HepG2 (cell line): ENCODE measurements around the gene MTSS2. TPM values are rescaled to one million over a fixed set of nuclear protein-coding genes. Genes with fewer than 3 reads are reported as not detected.
A peak's percentile ranks its signal among the peaks of the same experiment; 100 is the strongest.

ENCODE experiments used
- ATAC-seq: fragments of 200-7000 bp; cut with Tn5 transposase; 3 replicates; pipeline ENCODE4 v1.9.1; 2020; ENCODE audit warnings: mild to moderate bottlenecking, moderate library complexity
- Bru-seq: library from RNA; stranded (reverse); fragments of 400-500 nt; gene quantifications from one replicate; lab custom pipeline; 2021; lab: Mats Ljungman, UMichigan
- BruChase-seq, 2 experiments: library from RNA; stranded (reverse); fragments of 400-500 nt; gene quantifications; one replicate each; lab custom pipeline; 2021; lab: Mats Ljungman, UMichigan
- BruUV-seq: library from RNA; stranded (reverse); fragments of 400-500 nt; replicated peaks from 2 replicates; lab custom pipeline; 2021; lab: Mats Ljungman, UMichigan
- CTCF ChIA-PET: fragments of 300-600 bp; formaldehyde crosslinking; extraction: SDS; loops from one replicate; lab custom pipeline; 2021; ENCODE audit warnings: low total read pairs, inconsistent platforms, low intra/inter-chr PET ratio; lab: Yijun Ruan, JAX
- POLR2A ChIA-PET: fragments of 350-600 bp; sonication (Branson Sonifier 250); formaldehyde crosslinking; loops from one replicate; lab custom pipeline; 2020; ENCODE audit warnings: antibody characterized with exemption, inconsistent platforms; lab: Yijun Ruan, JAX
- DNase-seq: peaks from one replicate; pipeline ENCODE4 v3.0.0-alpha.2; 2015; ENCODE audit warnings: low spot score
- FAIRE-seq: peaks from 3 replicates; lab custom pipeline; 2011; peaks lifted over from hg19 to GRCh38; lab: Jason Lieb, UNC
- H2AFZ ChIP-seq: one replicate; pipeline ENCODE4 v1.6.1; 2011; ENCODE audit warnings: low read length, inconsistent platforms
- H3K27ac ChIP-seq: fragments of 300-600 bp; 3 replicates; pipeline ENCODE4 v1.8.0; 2011; ENCODE audit warnings: mixed run types, mild to moderate bottlenecking, mixed read lengths, low read length, inconsistent platforms; ENCODE audit not compliant: insufficient read depth; ENCODE audit errors: extremely low read length
- H3K27me3 ChIP-seq, 2 experiments: fragments of 200-600 bp in 1 of 2; 2 replicates in 1 of 2; 3 replicates in 1 of 2; pipeline versions ENCODE4 v1.6.0 to v1.8.0; 2011; ENCODE audit warnings: low read length in 2 of 2, mild to moderate bottlenecking in 2 of 2, moderate library complexity in 2 of 2, inconsistent platforms in 1 of 2; ENCODE audit not compliant: insufficient read depth in 2 of 2, control insufficient read depth in 1 of 2
- H3K36me3 ChIP-seq, 2 experiments: fragments of 200-600 bp in 1 of 2; replicated peaks in 1 of 2; 2 replicates in 1 of 2; 3 replicates in 1 of 2; pipeline versions ENCODE4 v1.5.1 to v1.8.0; 2011; ENCODE audit warnings: low read length in 2 of 2, inconsistent platforms in 1 of 2; ENCODE audit not compliant: insufficient read depth in 2 of 2, control insufficient read depth in 1 of 2
- H3K4me1 ChIP-seq: 2 replicates; pipeline ENCODE4 v1.5.1; 2012; ENCODE audit warnings: low read length, inconsistent platforms; ENCODE audit not compliant: insufficient read depth
- H3K4me2 ChIP-seq: 2 replicates; pipeline ENCODE4 v1.6.0; 2011; ENCODE audit warnings: low read depth, low read length, inconsistent platforms
- H3K4me3 ChIP-seq, 3 experiments: fragments of 200-600 bp in 1 of 3; sonication (generic), shearing (Covaris generic) in 1 of 3; replicated peaks in 1 of 3; 2 replicates each; pipeline ENCODE4 v1.5.1; 2011 to 2016; ENCODE audit warnings: low read length in 3 of 3, inconsistent platforms in 2 of 3, low read depth in 2 of 3, mild to moderate bottlenecking in 2 of 3, control low read depth in 1 of 3, mixed read lengths in 1 of 3; ENCODE audit not compliant: insufficient read depth in 1 of 3
- H3K79me2 ChIP-seq: one replicate; pipeline ENCODE4 v1.6.1; 2011; ENCODE audit warnings: low read length, inconsistent platforms; ENCODE audit not compliant: insufficient read depth
- H3K9ac ChIP-seq: 2 replicates; pipeline ENCODE4 v1.6.0; 2011; ENCODE audit warnings: mild to moderate bottlenecking, low read depth, low read length, inconsistent platforms; ENCODE audit not compliant: insufficient read depth
- H3K9me3 ChIP-seq: 2 replicates; pipeline ENCODE4 v1.5.1; 2012; ENCODE audit warnings: mild to moderate bottlenecking, low read length
- H4K20me1 ChIP-seq: 2 replicates; pipeline ENCODE4 v1.6.0; 2011; ENCODE audit warnings: inconsistent platforms, mild to moderate bottlenecking, low read length, moderate library complexity; ENCODE audit not compliant: insufficient read depth
- CEBPG ChIP-seq: IDR thresholded peaks from 2 replicates; pipeline ENCODE4 v1.6.1; 2016
- EP300 ChIP-seq, 3 experiments: sonication (generic) in 1 of 3; formaldehyde crosslinking in 1 of 3; IDR thresholded peaks; 2 replicates each; pipeline versions ENCODE4 v1.5.1 to v1.6.1; 2011 to 2020; ENCODE audit warnings: low read depth in 2 of 3, low read length in 2 of 3, borderline replicate concordance in 1 of 3, improper control_type of control experiment in 1 of 3, mild to moderate bottlenecking in 1 of 3, missing genetic modification reagents in 1 of 3, moderate library complexity in 1 of 3
- GABPB1 ChIP-seq: IDR thresholded peaks from 2 replicates; pipeline ENCODE4 v1.6.1; 2016; ENCODE audit warnings: mild to moderate bottlenecking, missing genetic modification reagents, moderate library complexity, missing compliant biosample characterization
- HNRNPK ChIP-seq: fragments of 200-400 bp; formaldehyde crosslinking; IDR thresholded peaks from 2 replicates; pipeline ENCODE4 v1.6.1; 2018; ENCODE audit warnings: low read length, low read depth, moderate library complexity, mild to moderate bottlenecking; ENCODE audit not compliant: poor library complexity, severe bottlenecking
- KDM4B ChIP-seq: sonication (generic); formaldehyde crosslinking; IDR thresholded peaks from 2 replicates; pipeline ENCODE4 v1.4.0; 2020; ENCODE audit warnings: missing genetic modification reagents
- KMT2B ChIP-seq: IDR thresholded peaks from 2 replicates; pipeline ENCODE4 v1.6.1; 2016; ENCODE audit warnings: missing genetic modification reagents, missing compliant biosample characterization
- REPIN1 ChIP-seq: sonication (generic); formaldehyde crosslinking; IDR thresholded peaks from 2 replicates; pipeline ENCODE4 v1.8.0; 2022; ENCODE audit warnings: missing genetic modification reagents, low read depth, mild to moderate bottlenecking, borderline replicate concordance
- SATB2 ChIP-seq: sonication (generic); formaldehyde crosslinking; IDR thresholded peaks from 2 replicates; pipeline ENCODE4 v1.5.0; 2020; ENCODE audit warnings: missing genetic modification reagents
- SP2 ChIP-seq: sonication (generic); formaldehyde crosslinking; IDR thresholded peaks from 2 replicates; pipeline ENCODE4 v1.5.1; 2020; ENCODE audit warnings: mild to moderate bottlenecking, missing genetic modification reagents
- SRSF9 ChIP-seq: fragments of 200-400 bp; formaldehyde crosslinking; IDR thresholded peaks from 2 replicates; pipeline ENCODE4 v1.6.1; 2018; ENCODE audit warnings: borderline replicate concordance, mild to moderate bottlenecking, low read depth, low read length; ENCODE audit not compliant: insufficient read depth, poor library complexity, severe bottlenecking
- ZBTB7A ChIP-seq: sonication (generic); formaldehyde crosslinking; IDR thresholded peaks from 2 replicates; pipeline ENCODE4 v1.8.0; 2022; ENCODE audit warnings: mild to moderate bottlenecking, missing genetic modification reagents
- ZNF331 ChIP-seq: sonication (generic); formaldehyde crosslinking; IDR thresholded peaks from 2 replicates; pipeline ENCODE4 v1.4.0; 2020; ENCODE audit warnings: missing genetic modification reagents
- ZNF775 ChIP-seq: sonication (generic); formaldehyde crosslinking; IDR thresholded peaks from 2 replicates; pipeline ENCODE4 v1.4.0; 2020; ENCODE audit warnings: missing genetic modification reagents, mild to moderate bottlenecking, moderate library complexity, borderline replicate concordance
- ZSCAN25 ChIP-seq: sonication (generic); formaldehyde crosslinking; IDR thresholded peaks from 2 replicates; pipeline ENCODE4 v1.8.0; 2022; ENCODE audit warnings: mild to moderate bottlenecking, missing genetic modification reagents
- WGBS: methylation state at CpG from one replicate; pipeline ENCODE4 v1.1.6; 2017; ENCODE audit warnings: low lambda C conversion rate; 5-methylcytosine and 5-hydroxymethylcytosine counted together
- in situ Hi-C: cut with HindIII; loops from 2 replicates; pipeline ENCODE4 v1.10.0; 2017; ENCODE audit warnings: low pct_unique_long_range_greater_than_20kb; ENCODE audit not compliant: extremely low pct_ligation_motif_present
- intact Hi-C: fragments of 100-400 bp; cut with micrococcal nuclease; formaldehyde crosslinking; loops from one replicate; pipeline ENCODE4 v1.10.0; 2022; ENCODE audit not compliant: unreplicated experiment
- long read RNA-seq, 2 experiments: library from RNA in 1 of 2; library from polyadenylated mRNA in 1 of 2; stranded (forward) in 1 of 2; unstranded in 1 of 2; transcript quantifications; one replicate each; pipeline ENCODE4 v2.0.0, GENCODE V29; 2019 to 2022
- polyA minus RNA-seq, 3 experiments: library from RNA; depleted of rRNA, polyadenylated mRNA; stranded (reverse); fragments of >200 nt; gene quantifications; 2 replicates each; pipeline ENCODE4 v1.2.3, GENCODE V29; 2011; ENCODE audit warnings: low replicate concordance in 1 of 3
- polyA plus RNA-seq, 8 experiments: library from polyadenylated mRNA; depleted of rRNA in 3 of 8; stranded (reverse) in 7 of 8; unstranded in 1 of 8; fragments of >200 nt; fragmentation: Illumina TruSeq in 4 of 8; extraction: Trizol in 4 of 8; gene quantifications; 2 replicates each; pipeline versions ENCODE4 v1.2.1 to v1.2.3, GENCODE V29; 2011 to 2016; ENCODE audit warnings: low read depth in 4 of 8, missing spikeins in 1 of 8, mixed read lengths in 1 of 8; ENCODE audit not compliant: insufficient read depth in 1 of 8
- total RNA-seq, 5 experiments: library from RNA; depleted of rRNA; stranded (reverse); fragments of >200 nt; fragmentation: Illumina TruSeq; extraction: Trizol; gene quantifications; 2 replicates each; pipeline ENCODE4 v1.2.3, GENCODE V29; 2016; ENCODE audit warnings: low read depth in 1 of 5
- TF ChIP-seq, protein P1 (sequence below): IDR thresholded peaks from 2 replicates; pipeline ENCODE4 v1.6.1; 2018; ENCODE audit warnings: missing genetic modification reagents, mild to moderate bottlenecking, missing compliant biosample characterization

The MTSS2 gene, protein sequence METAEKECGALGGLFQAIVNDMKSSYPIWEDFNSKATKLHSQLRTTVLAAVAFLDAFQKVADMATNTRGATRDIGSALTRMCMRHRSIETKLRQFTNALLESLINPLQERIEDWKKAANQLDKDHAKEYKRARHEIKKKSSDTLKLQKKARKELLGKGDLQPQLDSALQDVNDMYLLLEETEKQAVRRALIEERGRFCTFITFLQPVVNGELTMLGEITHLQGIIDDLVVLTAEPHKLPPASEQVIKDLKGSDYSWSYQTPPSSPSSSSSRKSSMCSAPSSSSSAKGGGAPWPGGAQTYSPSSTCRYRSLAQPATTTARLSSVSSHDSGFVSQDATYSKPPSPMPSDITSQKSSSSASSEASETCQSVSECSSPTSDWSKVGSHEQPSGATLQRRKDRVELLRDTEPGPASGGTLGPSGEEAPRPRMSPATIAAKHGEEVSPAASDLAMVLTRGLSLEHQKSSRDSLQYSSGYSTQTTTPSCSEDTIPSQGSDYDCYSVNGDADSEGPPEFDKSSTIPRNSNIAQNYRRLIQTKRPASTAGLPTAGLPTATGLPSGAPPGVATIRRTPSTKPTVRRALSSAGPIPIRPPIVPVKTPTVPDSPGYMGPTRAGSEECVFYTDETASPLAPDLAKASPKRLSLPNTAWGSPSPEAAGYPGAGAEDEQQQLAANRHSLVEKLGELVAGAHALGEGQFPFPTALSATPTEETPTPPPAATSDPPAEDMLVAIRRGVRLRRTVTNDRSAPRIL
- total RNA-seq (2016; rRNA removed; fragmentation: Illumina TruSeq; extraction: Trizol) (84.6 and 132 TPM in 2 replicates), polyA plus RNA-seq (2011; rRNA removed) (242 and 284 TPM in 2 replicates), polyA minus RNA-seq (2011; rRNA and poly(A)+ RNA removed; ENCODE audit: low replicate concordance) (24.5 and 186 TPM in 2 replicates), Bru-seq, nascent RNA (percentile 98 among the genes with signal in this experiment), BruChase-seq, experiment 1, labeled RNA remaining after a 6-hour chase (percentile 99 among the genes with signal in this experiment), BruChase-seq, experiment 2, labeled RNA remaining after a 2-hour chase (percentile 99 among the genes with signal in this experiment)
- total RNA-seq (2016; cell fraction: cytosol; rRNA removed; fragmentation: Illumina TruSeq; extraction: Trizol; ENCODE audit: low read depth), result 43.5 and 50.3 TPM in 2 replicates
- 77.0 and 127 TPM in 2 replicates for total RNA-seq (2016; cell fraction: insoluble cytoplasmic fraction; rRNA removed; fragmentation: Illumina TruSeq; extraction: Trizol)
- total RNA-seq (2016; cell fraction: membrane; rRNA removed; fragmentation: Illumina TruSeq; extraction: Trizol), result 144 and 145 TPM in 2 replicates
- 105 and 134 TPM in 2 replicates for total RNA-seq (2016; cell fraction: nucleus; rRNA removed; fragmentation: Illumina TruSeq; extraction: Trizol)
- 101 and 160 TPM in 2 replicates for polyA plus RNA-seq (2011; cell fraction: cytosol; rRNA removed)
- 555 and 802 TPM in 2 replicates for polyA plus RNA-seq (2011; cell fraction: nucleus; rRNA removed)
- 157 and 253 TPM in 2 replicates for polyA plus RNA-seq (2012)
- 47.6 and 47.9 TPM in 2 replicates for polyA plus RNA-seq (2016; cell fraction: cytosol; fragmentation: Illumina TruSeq; extraction: Trizol; ENCODE audit: low read depth)
- polyA plus RNA-seq (2016; cell fraction: insoluble cytoplasmic fraction; fragmentation: Illumina TruSeq; extraction: Trizol; ENCODE audit: low read depth), result 136 and 193 TPM in 2 replicates
- polyA plus RNA-seq (2016; cell fraction: membrane; fragmentation: Illumina TruSeq; extraction: Trizol; ENCODE audit: low read depth), result 144 and 154 TPM in 2 replicates
- 467 and 522 TPM in 2 replicates for polyA plus RNA-seq (2016; cell fraction: nucleus; fragmentation: Illumina TruSeq; extraction: Trizol; ENCODE audit: insufficient read depth, low read depth)
- polyA minus RNA-seq (2011; cell fraction: cytosol; rRNA and poly(A)+ RNA removed), result 155 and 166 TPM in 2 replicates
- polyA minus RNA-seq (2011; cell fraction: nucleus; rRNA and poly(A)+ RNA removed), result 97.5 and 127 TPM in 2 replicates
- long read RNA-seq, experiment 1, partial matches to known transcripts, result 0 of 1 reads
- long read RNA-seq, experiment 1, other reads (novel, unspliced or antisense), result 1 of 1 reads
- long read RNA-seq, experiment 2, partial matches to known transcripts, result 43 of 492 reads
- long read RNA-seq, experiment 2, other reads (novel, unspliced or antisense), result 449 of 492 reads

DNA sequence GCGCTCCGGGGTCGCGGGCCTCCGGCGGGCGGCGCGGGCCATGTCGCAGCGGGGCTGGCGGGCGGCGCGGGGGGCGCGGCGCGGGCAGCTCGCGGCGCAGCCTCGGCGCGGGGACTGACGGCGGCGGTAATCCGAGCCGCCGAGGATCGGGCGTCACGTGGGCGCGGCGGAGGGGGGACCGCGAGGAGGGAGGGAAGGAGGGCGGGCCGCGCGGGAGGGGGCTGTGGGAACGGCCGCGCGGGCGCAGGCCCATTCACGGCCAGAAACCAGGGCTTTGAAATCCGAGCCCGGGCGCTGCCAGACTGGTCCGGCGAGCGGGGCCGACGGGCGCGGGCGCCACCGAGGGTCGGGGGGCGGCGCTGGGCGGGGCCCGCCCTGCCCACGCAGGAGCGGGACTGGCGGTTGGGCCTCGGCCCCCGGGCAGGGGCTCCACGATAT, at the start of gene MTSS2:
MTSS2 (minus strand) TSS at position 116 of the 438 bp plus-strand sequence. CDS start 262 bp downstream, outside the sequence.
- Histone ChIP-seq H2AFZ (no peak within 1 kb of the TSS), H3K27me3 (no peaks in the 10 kb centered on the region; a peak in 1 of 5 replicates), H3K27ac (peak within 1 kb of the TSS; percentile 91), H3K9me3 (no peaks in the 10 kb centered on the region), H3K36me3 (peaks cover 1 to 8% of the 10 kb centered on the region in 2 experiments; a peak in 2 of 5 replicates), H3K4me3 (peak within 1 kb of the TSS; percentile 86 to 93 (median 91)), H3K4me2 (peak within 1 kb of the TSS; percentile 100), H3K4me1 (peaks cover 80% of the 10 kb centered on the region), H3K9ac (peak within 1 kb of the TSS; percentile 95), H3K79me2 (peaks cover 45% of the 10 kb centered on the region), H4K20me1 (peaks cover 15% of the 10 kb centered on the region; the same call in 1 of the 2 replicates)
- ATAC-seq (peak; percentile 16), FAIRE-seq (no peak), DNase-seq (peak; percentile 80)
- intact Hi-C loops (loop anchor here (2.0 kb wide), 1 partner anchor 17 kb away; no protein-coding TSS in a partner anchor), in situ Hi-C loops (loop anchor here (5.0 kb wide), 1 partner anchor 41 kb away; no protein-coding TSS in a partner anchor)
- BruUV-seq, result no TSS peak
- CTCF ChIA-PET, result no interaction called here
- POLR2A ChIA-PET, result interaction anchor here (2.1 to 18.7 kb wide), 7 partner anchors 17 to 85 kb away, joined by 7 to 536 read pairs (median 69); no protein-coding TSS in a partner anchor
- 2% methylated on average over 9 of the region's 72 CpGs for WGBS
- TF ChIP-seq CEBPG (CRISPR knock-in tag) (no peak), GABPB1 (peak; percentile 44; the same call in 1 of the 2 replicates), ZNF775 (CRISPR knock-in tag) (no peak), HNRNPK (peak; percentile 35), ZSCAN25 (CRISPR knock-in tag) (peak; percentile 72), SP2 (CRISPR knock-in tag) (no peak), ZBTB7A (CRISPR knock-in tag) (no peak), EP300 (IDR thresholded peaks at IDR 0.05; ENCODE audit: low read depth in 2 of 2, low read length in 2 of 2) (peak in 1 of 2 experiments; percentile 54; a peak in 2 of 4 replicates), EP300 (CRISPR knock-in tag; IDR thresholded peaks at IDR 0.05; ENCODE audit: borderline replicate concordance) (no peak), KMT2B (no peak), SATB2 (CRISPR knock-in tag) (no peak), KDM4B (CRISPR knock-in tag) (no peak), ZNF331 (CRISPR knock-in tag) (peak; percentile 69), SRSF9 (no peak), REPIN1 (CRISPR knock-in tag) (peak; percentile 49; the same call in 1 of the 2 replicates)
- TF ChIP-seq, protein P1, sequence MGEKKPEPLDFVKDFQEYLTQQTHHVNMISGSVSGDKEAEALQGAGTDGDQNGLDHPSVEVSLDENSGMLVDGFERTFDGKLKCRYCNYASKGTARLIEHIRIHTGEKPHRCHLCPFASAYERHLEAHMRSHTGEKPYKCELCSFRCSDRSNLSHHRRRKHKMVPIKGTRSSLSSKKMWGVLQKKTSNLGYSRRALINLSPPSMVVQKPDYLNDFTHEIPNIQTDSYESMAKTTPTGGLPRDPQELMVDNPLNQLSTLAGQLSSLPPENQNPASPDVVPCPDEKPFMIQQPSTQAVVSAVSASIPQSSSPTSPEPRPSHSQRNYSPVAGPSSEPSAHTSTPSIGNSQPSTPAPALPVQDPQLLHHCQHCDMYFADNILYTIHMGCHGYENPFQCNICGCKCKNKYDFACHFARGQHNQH, result no peak
